Ovary (tissue), 3 donors: Measurements from ENCODE around the gene KCNQ5.

Experiments used
- CTCF ChIP-seq, 3 donors: fragments of 450-650 bp in 2 of 3; fragments of 200-600 bp in 1 of 3; IDR thresholded peaks; one replicate each; pipeline versions ENCODE4 v1.5.1 to v1.8.0; 2016 to 2022; ENCODE audit warnings: antibody characterized with exemption in 3 of 3, mild to moderate bottlenecking in 1 of 3
- EP300 ChIP-seq: sonication (generic); formaldehyde crosslinking; IDR thresholded peaks from one replicate; pipeline ENCODE4 v1.6.1; 2017; ENCODE audit warnings: antibody characterized with exemption
- POLR2A ChIP-seq: fragments of 450-650 bp; IDR thresholded peaks from one replicate; pipeline ENCODE4 v1.6.1; 2017; ENCODE audit warnings: antibody characterized with exemption, mild to moderate bottlenecking, moderate library complexity
- donor health status: DM: no; HTN: no; CAD: no.

DNA sequence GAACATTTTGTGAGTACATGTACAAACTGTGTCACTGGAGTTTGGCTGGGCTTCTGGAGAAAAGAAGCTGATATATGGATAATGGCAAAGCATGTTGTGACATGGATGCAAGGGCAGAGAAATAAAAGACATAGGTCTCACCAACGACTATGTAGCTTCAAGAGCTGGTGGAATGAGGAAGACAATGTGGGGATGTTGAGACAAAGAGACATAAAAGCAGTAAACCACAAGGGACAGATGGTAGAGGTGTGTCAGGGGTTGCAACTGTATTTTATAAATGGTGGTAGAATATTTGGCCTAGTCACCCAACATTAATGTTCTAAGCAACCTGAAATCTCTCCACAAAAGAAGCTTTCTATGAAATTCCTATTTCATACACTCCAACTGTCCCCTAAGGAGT, 199.0 kb downstream of the KCNQ5 start:
- TF ChIP-seq CTCF (IDR thresholded peaks at IDR 0.05) (no peak), POLR2A (no peak), EP300 (no peak)
